Neural crest cell (in vitro differentiated cells): ENCODE results near the gene EVC. TPM values are rescaled to one million over a fixed set of nuclear protein-coding genes. Genes with fewer than 3 reads are reported as not detected.

Experiments
- DNase-seq: peaks from one replicate; pipeline ENCODE4 v3.0.0; 2021; ENCODE audit warnings: low read depth, mixed read lengths, low spot score
- H3K27ac Mint-ChIP-seq: one replicate; pipeline ENCODE4 v1.8.0; 2021; ENCODE audit warnings: mild to moderate bottlenecking, mixed read lengths; ENCODE audit not compliant: unreplicated experiment
- H3K27me3 Mint-ChIP-seq: 2 replicates; pipeline ENCODE4 v1.8.0; 2021; ENCODE audit warnings: low read depth, mild to moderate bottlenecking, mixed read lengths
- H3K36me3 Mint-ChIP-seq: 2 replicates; pipeline ENCODE4 v1.8.0; 2021; ENCODE audit warnings: low read depth, mild to moderate bottlenecking, mixed read lengths
- H3K4me1 Mint-ChIP-seq: 2 replicates; pipeline ENCODE4 v1.8.0; 2021; ENCODE audit warnings: mixed read lengths
- H3K4me3 Mint-ChIP-seq: one replicate; pipeline ENCODE4 v1.8.0; 2021; ENCODE audit warnings: mild to moderate bottlenecking, mixed read lengths
- H3K9me3 Mint-ChIP-seq: 2 replicates; pipeline ENCODE4 v1.8.0; 2021; ENCODE audit warnings: mixed read lengths
- CTCF ChIP-seq: fragments of 200-600 bp; sonication (generic); conservative IDR thresholded peaks from 2 replicates; pipeline ENCODE4 v1.5.0; 2021; ENCODE audit warnings: antibody characterized with exemption, mild to moderate bottlenecking
- total RNA-seq: library from RNA; stranded (reverse); gene quantifications from 2 replicates; pipeline ENCODE4 v1.2.1, GENCODE V29; 2021

Gene EVC
- total RNA-seq, 1 donor from 2014 or later = 24.4 TPM

- Mint-ChIP-seq H3K27ac (peak overlapping the region; percentile 88), H3K4me1 (peaks cover 16% of the 10 kb centered on the region), H3K4me3 (no peak overlapping the region), H3K9me3 (peaks cover 5% of the 10 kb centered on the region), H3K27me3 (no peaks in the 10 kb centered on the region), H3K36me3 (peaks cover 40% of the 10 kb centered on the region)
- TF ChIP-seq CTCF = no peak
- no peak for DNase-seq
Observed at GRCh38 chr4:5780831-5781480, 70.0 kb downstream of the EVC start.

- no peak for DNase-seq
Observed at GRCh38 chr4:5781691-5782090, 70.7 kb downstream of the EVC start.

DNA sequence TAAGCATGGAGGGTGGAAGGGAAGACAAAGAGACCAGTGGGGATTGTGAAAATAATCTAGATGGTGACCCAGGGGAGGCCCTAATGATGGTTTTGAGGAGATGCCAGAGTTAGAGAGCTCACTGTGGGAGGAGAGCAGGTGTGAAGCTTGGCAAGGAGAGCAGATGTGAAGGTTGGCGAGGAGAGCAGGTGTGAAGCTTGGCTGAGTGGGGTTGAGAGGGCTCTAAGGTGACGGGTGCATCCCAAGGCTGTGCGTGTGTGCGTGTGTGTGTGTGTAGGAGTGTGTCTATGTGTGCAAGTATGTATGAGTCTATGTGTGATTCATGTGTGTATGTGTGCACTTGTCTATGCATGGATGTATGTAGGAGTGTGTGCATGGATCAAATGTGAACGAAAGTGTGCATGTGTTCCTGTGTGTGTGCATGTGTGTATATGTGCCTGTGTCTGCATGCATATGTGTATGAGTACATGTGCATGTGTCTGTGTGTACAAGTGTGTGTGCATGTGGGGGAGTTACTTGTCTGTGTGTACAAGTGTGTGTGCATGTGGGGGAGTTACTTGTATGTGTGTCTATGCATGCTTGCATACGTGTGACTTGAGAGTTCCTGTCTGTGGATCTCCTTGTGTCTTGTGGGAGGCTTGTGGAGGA, 72.0 kb downstream of the EVC start:
- peak overlapping the region; percentile 27 for H3K27ac Mint-ChIP-seq
- DNase-seq = no peak
- H3K4me1 Mint-ChIP-seq = peaks cover 16% of the 10 kb centered on the region
- TF ChIP-seq CTCF = no peak
- H3K9me3 Mint-ChIP-seq = no peaks in the 10 kb centered on the region
- H3K36me3 Mint-ChIP-seq = peaks cover 25% of the 10 kb centered on the region
- no peak overlapping the region for H3K4me3 Mint-ChIP-seq
- H3K27me3 Mint-ChIP-seq = no peaks in the 10 kb centered on the region

More at GRCh38 chr4:5781691-5782090, 70.7 kb downstream of the EVC start:
- H3K36me3 Mint-ChIP-seq = peaks cover 34% of the 10 kb centered on the region
- no peak overlapping the region for H3K4me3 Mint-ChIP-seq
- peaks cover 16% of the 10 kb centered on the region for H3K4me1 Mint-ChIP-seq
- peaks cover under 1% of the 10 kb centered on the region for H3K9me3 Mint-ChIP-seq
- TF ChIP-seq CTCF = no peak
- H3K27ac Mint-ChIP-seq = no peak overlapping the region
- H3K27me3 Mint-ChIP-seq = no peaks in the 10 kb centered on the region

DNA sequence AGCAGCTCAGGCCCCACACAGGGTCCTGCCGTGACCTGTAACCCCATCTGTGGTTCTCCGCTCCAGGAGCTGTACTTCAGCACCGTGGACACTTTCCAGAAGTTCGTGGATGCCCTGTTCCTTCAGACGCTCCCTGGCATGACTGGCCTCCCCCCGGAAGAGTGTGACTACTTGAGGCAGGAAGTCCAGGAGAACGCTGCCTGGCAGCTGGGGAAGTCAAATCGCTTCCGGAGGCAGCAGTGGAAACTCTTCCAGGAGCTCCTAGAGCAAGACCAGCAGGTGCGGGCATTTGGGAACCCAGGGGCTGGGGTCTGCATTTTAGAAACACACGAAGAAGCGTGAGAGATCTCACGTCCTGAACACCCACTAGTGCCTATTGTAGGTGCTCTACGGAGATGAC, 72.5 kb downstream of the EVC start:
- H3K4me1 Mint-ChIP-seq = peaks cover 16% of the 10 kb centered on the region
- peaks cover 31% of the 10 kb centered on the region for H3K36me3 Mint-ChIP-seq
- H3K4me3 Mint-ChIP-seq = no peak overlapping the region
- no peak for DNase-seq
- no peak overlapping the region for H3K27ac Mint-ChIP-seq
- no peaks in the 10 kb centered on the region for H3K9me3 Mint-ChIP-seq
- no peaks in the 10 kb centered on the region for H3K27me3 Mint-ChIP-seq
- no peak for TF ChIP-seq CTCF

- DNase-seq = no peak
- Mint-ChIP-seq H3K27ac (no peak overlapping the region), H3K27me3 (no peaks in the 10 kb centered on the region), H3K4me3 (no peak overlapping the region), H3K4me1 (peaks cover 16% of the 10 kb centered on the region), H3K36me3 (peaks cover 34% of the 10 kb centered on the region), H3K9me3 (no peaks in the 10 kb centered on the region)
- no peak for TF ChIP-seq CTCF
Observed at GRCh38 chr4:5784021-5784420, 73.0 kb downstream of the EVC start.
